CD4-positive, alpha-beta T cell (primary cell): ENCODE data around the gene CHCHD4. TPM values are rescaled to one million over a fixed set of nuclear protein-coding genes. Genes with fewer than 3 reads are reported as not detected.

ENCODE experiments used
- ATAC-seq: fragments of 200-7000 bp; cut with Tn5 transposase; one replicate; pipeline ENCODE4 v1.10.0; 2022; ENCODE audit warnings: mild to moderate bottlenecking; ENCODE audit not compliant: poor library complexity
- CTCF ChIA-PET: fragments of 350-600 bp; sonication (Branson Sonifier 250); formaldehyde crosslinking; loops from one replicate; lab custom pipeline; 2021; ENCODE audit warnings: antibody characterized with exemption, inconsistent platforms; lab: Charles Lee
- POLR2A ChIA-PET: fragments of 350-600 bp; sonication (Branson Sonifier 250); formaldehyde crosslinking; loops from one replicate; lab custom pipeline; 2021; ENCODE audit warnings: antibody characterized with exemption, inconsistent platforms; lab: Charles Lee
- DNase-seq, 14 experiments: peaks; one replicate each; pipeline ENCODE4 v3.0.0-alpha.2; 2013 to 2020; ENCODE audit warnings: mixed read lengths in 2 of 14
- H3K27ac ChIP-seq, 2 donors: one replicate each; pipeline versions ENCODE4 v1.5.1 to v1.7.0; 2013; ENCODE audit warnings: low read length in 2 of 2, low read depth in 1 of 2, mild to moderate bottlenecking in 1 of 2
- H3K27me3 ChIP-seq, 2 experiments: 1 replicate in 1 of 2; 2 replicates in 1 of 2; pipeline versions ENCODE4 v1.6.1 to v1.7.0; 2013; ENCODE audit warnings: low read length in 2 of 2, control low read depth in 1 of 2, mild to moderate bottlenecking in 1 of 2, moderate library complexity in 1 of 2; ENCODE audit not compliant: insufficient read depth in 2 of 2, control insufficient read depth in 1 of 2
- H3K36me3 ChIP-seq: one replicate; pipeline ENCODE4 v1.6.1; 2013; ENCODE audit warnings: low read length, control low read depth; ENCODE audit not compliant: insufficient read depth
- H3K4me1 ChIP-seq: one replicate; pipeline ENCODE4 v1.6.1; 2013; ENCODE audit warnings: low read length, control low read depth; ENCODE audit not compliant: insufficient read depth
- H3K4me3 ChIP-seq: one replicate; pipeline ENCODE4 v1.5.1; 2013; ENCODE audit warnings: mild to moderate bottlenecking, low read length, moderate library complexity
- H3K9me3 ChIP-seq, 2 experiments: 1 replicate in 1 of 2; 2 replicates in 1 of 2; pipeline versions ENCODE4 v1.6.1 to v1.7.0; 2013; ENCODE audit warnings: low read length in 2 of 2, mild to moderate bottlenecking in 2 of 2, control low read depth in 1 of 2, moderate library complexity in 1 of 2; ENCODE audit not compliant: control insufficient read depth in 1 of 2, insufficient read depth in 1 of 2
- H3K27ac Mint-ChIP-seq: one replicate; pipeline ENCODE4 v1.8.0; 2020; ENCODE audit warnings: mixed read lengths
- H3K27me3 Mint-ChIP-seq: one replicate; pipeline ENCODE4 v1.8.0; 2021; ENCODE audit warnings: mixed read lengths
- H3K36me3 Mint-ChIP-seq: one replicate; pipeline ENCODE4 v1.8.0; 2021; ENCODE audit warnings: low read depth, mixed read lengths
- H3K4me1 Mint-ChIP-seq: one replicate; pipeline ENCODE4 v1.8.0; 2021; ENCODE audit warnings: low read depth, mixed read lengths
- H3K4me3 Mint-ChIP-seq: one replicate; pipeline ENCODE4 v1.8.0; 2020; ENCODE audit warnings: mild to moderate bottlenecking, mixed read lengths
- H3K9me3 Mint-ChIP-seq: one replicate; pipeline ENCODE4 v1.8.0; 2020; ENCODE audit warnings: mixed read lengths
- intact Hi-C, 2 experiments: fragments of 100-400 bp; cut with DNase I in 1 of 2; cut with micrococcal nuclease in 1 of 2; formaldehyde crosslinking; loops; one replicate each; pipeline versions ENCODE4 v1.15.1 to v1.9.0; 2023 to 2025; cut with DNase I, micrococcal nuclease
- total RNA-seq, 174 experiments: library from RNA in 2 of 174; stranded (reverse) in 2 of 174; gene quantifications; one replicate each; pipeline ENCODE4 v1.2.3 and lab custom pipeline; 2021 to 2026
- TF ChIP-seq, protein P1 (sequence below): fragments of 200-600 bp; IDR thresholded peaks from one replicate; pipeline ENCODE4 v1.8.0; 2022; ENCODE audit warnings: antibody characterized with exemption, mild to moderate bottlenecking

CHCHD4 gene
- total RNA-seq, 2 experiments from 2014 or later: 0.50 to 1.1 TPM

DNA sequence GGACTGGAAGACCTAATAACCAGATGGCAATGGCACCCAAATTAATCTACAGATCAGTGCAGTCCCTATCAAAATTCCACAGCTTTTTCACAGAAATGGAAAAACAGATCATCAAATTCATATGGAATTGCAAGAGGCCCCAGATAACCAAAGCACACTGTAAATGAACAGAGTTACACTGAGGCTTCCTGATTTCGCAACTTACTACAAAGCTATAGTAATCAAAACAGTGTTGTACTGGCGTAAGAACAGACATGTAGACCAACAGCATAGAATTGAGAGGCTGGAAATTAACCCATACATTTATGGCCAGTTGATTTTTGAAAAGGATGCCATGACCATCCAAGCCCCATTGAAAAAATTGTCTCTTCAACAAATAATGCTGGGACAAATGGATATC, 37.5 kb upstream of the CHCHD4 start:
- CTCF ChIA-PET: interaction anchor here (1.0 to 1.3 kb wide), 2 partner anchors 17 to 282 kb away, joined by 3 to 4 read pairs; partner anchors contain the start of gene WNT7A
- peaks cover 100% of the 10 kb centered on the region for H3K36me3 Mint-ChIP-seq

DNA sequence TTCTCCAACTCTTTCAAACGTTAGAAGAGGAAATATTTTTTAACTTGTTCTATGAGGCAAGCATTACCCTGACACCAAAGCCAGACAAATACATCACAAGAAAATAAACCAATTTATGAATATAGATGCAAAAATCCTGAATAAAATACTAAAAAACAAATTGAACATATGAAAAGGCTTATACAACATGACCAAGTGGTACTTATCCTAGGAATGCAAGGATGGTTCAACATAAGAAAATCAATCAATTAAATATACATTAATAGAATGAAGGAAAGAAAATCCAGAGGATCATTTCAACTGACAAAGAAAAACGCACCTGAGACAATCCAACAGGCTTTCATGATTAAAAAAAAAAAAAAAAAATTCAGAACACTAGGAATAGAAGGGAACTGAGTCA, 36.6 kb upstream of the CHCHD4 start:
- H3K4me3 Mint-ChIP-seq: no peak overlapping the region
- H3K4me3 ChIP-seq: no peak overlapping the region
- H3K36me3 ChIP-seq: peaks cover 100% of the 10 kb centered on the region
- H3K36me3 Mint-ChIP-seq: peaks cover 100% of the 10 kb centered on the region
- H3K4me1 Mint-ChIP-seq: peaks cover 12% of the 10 kb centered on the region
- DNase-seq (no peak), ATAC-seq (no peak)
- no peaks in the 10 kb centered on the region for H3K27me3 ChIP-seq
- ChIA-PET POLR2A (interaction anchor here (0.6 to 3.2 kb wide), 2 partner anchors 17 to 23 kb away, joined by 3 to 14 read pairs; partner anchors contain the start of genes LSM3 and XPC), CTCF (interaction anchor here (1.0 kb wide), 1 partner anchor 16 kb away, joined by 4 read pairs; no protein-coding TSS in a partner anchor)
- no peaks in the 10 kb centered on the region for H3K4me1 ChIP-seq
- TF ChIP-seq, protein P1, sequence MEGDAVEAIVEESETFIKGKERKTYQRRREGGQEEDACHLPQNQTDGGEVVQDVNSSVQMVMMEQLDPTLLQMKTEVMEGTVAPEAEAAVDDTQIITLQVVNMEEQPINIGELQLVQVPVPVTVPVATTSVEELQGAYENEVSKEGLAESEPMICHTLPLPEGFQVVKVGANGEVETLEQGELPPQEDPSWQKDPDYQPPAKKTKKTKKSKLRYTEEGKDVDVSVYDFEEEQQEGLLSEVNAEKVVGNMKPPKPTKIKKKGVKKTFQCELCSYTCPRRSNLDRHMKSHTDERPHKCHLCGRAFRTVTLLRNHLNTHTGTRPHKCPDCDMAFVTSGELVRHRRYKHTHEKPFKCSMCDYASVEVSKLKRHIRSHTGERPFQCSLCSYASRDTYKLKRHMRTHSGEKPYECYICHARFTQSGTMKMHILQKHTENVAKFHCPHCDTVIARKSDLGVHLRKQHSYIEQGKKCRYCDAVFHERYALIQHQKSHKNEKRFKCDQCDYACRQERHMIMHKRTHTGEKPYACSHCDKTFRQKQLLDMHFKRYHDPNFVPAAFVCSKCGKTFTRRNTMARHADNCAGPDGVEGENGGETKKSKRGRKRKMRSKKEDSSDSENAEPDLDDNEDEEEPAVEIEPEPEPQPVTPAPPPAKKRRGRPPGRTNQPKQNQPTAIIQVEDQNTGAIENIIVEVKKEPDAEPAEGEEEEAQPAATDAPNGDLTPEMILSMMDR: no peak
- H3K27ac Mint-ChIP-seq: no peak overlapping the region
- intact Hi-C loops: no loop called here
- H3K9me3 Mint-ChIP-seq: peaks cover 4% of the 10 kb centered on the region
- peaks cover 0 to 12% of the 10 kb centered on the region in 2 experiments for H3K9me3 ChIP-seq
- H3K27me3 Mint-ChIP-seq: no peaks in the 10 kb centered on the region
- no peak overlapping the region for H3K27ac ChIP-seq

More for the DNA sequence above, 37.5 kb upstream of the CHCHD4 start:
- Mint-ChIP-seq H3K4me1 (peaks cover 11% of the 10 kb centered on the region), H3K4me3 (no peak overlapping the region), H3K27me3 (no peaks in the 10 kb centered on the region), H3K27ac (no peak overlapping the region), H3K9me3 (peaks cover 4% of the 10 kb centered on the region)
- peaks cover 0 to 12% of the 10 kb centered on the region in 2 experiments for H3K9me3 ChIP-seq
- POLR2A ChIA-PET: interaction anchor here (0.6 to 3.2 kb wide), 2 partner anchors 16 to 24 kb away, joined by 3 to 14 read pairs; partner anchors contain the start of genes LSM3 and XPC
- H3K4me1 ChIP-seq: no peaks in the 10 kb centered on the region
- ATAC-seq: no peak
- TF ChIP-seq, protein P1: no peak
- intact Hi-C loops: no loop called here
- no peaks in the 10 kb centered on the region for H3K27me3 ChIP-seq
- DNase-seq: no peak
- no peak overlapping the region for H3K4me3 ChIP-seq
- H3K36me3 ChIP-seq: peaks cover 100% of the 10 kb centered on the region
- no peak overlapping the region for H3K27ac ChIP-seq

DNA sequence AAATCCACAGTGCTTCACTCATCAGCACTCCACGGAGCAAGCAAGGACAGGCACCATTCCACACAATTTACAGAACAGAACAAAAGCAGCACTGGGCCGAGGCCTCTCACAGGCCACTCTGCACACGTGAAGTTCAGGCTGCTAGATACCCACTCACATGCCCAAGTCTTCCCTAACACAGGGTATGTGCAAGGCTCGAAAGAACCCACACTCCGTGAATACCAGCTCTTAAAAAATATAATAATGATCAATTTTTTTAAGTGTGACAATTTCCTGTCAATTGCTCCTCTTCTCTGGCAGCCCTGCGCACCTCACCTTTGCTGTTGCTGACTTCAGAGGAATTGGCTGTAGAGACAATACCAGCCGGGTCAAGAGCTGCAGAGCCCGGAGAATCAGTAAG, 34.8 kb upstream of the CHCHD4 start:
- Histone ChIP-seq H3K27ac (no peak overlapping the region), H3K4me1 (no peaks in the 10 kb centered on the region), H3K9me3 (peaks cover 0 to 12% of the 10 kb centered on the region in 2 experiments), H3K36me3 (peaks cover 97% of the 10 kb centered on the region), H3K4me3 (no peak overlapping the region), H3K27me3 (no peaks in the 10 kb centered on the region)
- TF ChIP-seq, protein P1: no peak
- peaks cover 100% of the 10 kb centered on the region for H3K36me3 Mint-ChIP-seq
- no peak for DNase-seq
- H3K4me1 Mint-ChIP-seq: peaks cover 16% of the 10 kb centered on the region
- no peak overlapping the region for H3K4me3 Mint-ChIP-seq
- H3K9me3 Mint-ChIP-seq: peaks cover 4% of the 10 kb centered on the region
- ChIA-PET CTCF (interaction anchor here (0.9 kb wide), 1 partner anchor 44 kb away, joined by 3 read pairs; no protein-coding TSS in a partner anchor), POLR2A (interaction anchor here (0.9 to 3.2 kb wide), 3 partner anchors 15 to 19 kb away, joined by 3 to 14 read pairs (median 4); partner anchors contain the start of genes LSM3 and XPC)
- no peaks in the 10 kb centered on the region for H3K27me3 Mint-ChIP-seq
- no peak overlapping the region for H3K27ac Mint-ChIP-seq
- intact Hi-C loops: no loop called here
- no peak for ATAC-seq
